Fibroblast of skin of right biceps (primary cell): Measurements from ENCODE around the gene HDAC2.
"Not testable (repeated sequence)": the region's sequence is repeated elsewhere in the genome, so short reads cannot be mapped to it uniquely, and the experiment has no call there.

Source experiments
- DNase-seq: peaks from one replicate; pipeline ENCODE4 v3.0.0-alpha.2; 2013

Gene HDAC2

GRCh38 chr6:113970805-113971676 lies at the start of gene HDAC2:
Gene HDAC2 (minus strand): TSS chr6:113971148. CDS start chr6:113970908, 240 bp downstream.
- DNase-seq, result peak; percentile 88

GRCh38 chr6:114020196-114020595 lies 49.2 kb upstream of the HDAC2 start:
- DNase-seq, result no peak

GRCh38 chr6:114017146-114017545 lies 46.2 kb upstream of the HDAC2 start:
- peak; percentile 56 for DNase-seq

GRCh38 chr6:114014106-114014505 lies 43.2 kb upstream of the HDAC2 start:
- DNase-seq, result not testable (repeated sequence)

- not testable (repeated sequence) for DNase-seq
Measured at GRCh38 chr6:114011486-114011885, 40.5 kb upstream of the HDAC2 start.

GRCh38 chr6:114010540-114010939 lies 39.6 kb upstream of the HDAC2 start:
- no peak for DNase-seq

GRCh38 chr6:114009192-114009591 lies 38.2 kb upstream of the HDAC2 start:
- no peak for DNase-seq

- DNase-seq, result no peak
Measured at GRCh38 chr6:114008331-114008730, 37.4 kb upstream of the HDAC2 start.

- DNase-seq, result peak; percentile 12
Measured at GRCh38 chr6:114007516-114007915, 36.6 kb upstream of the HDAC2 start.

- DNase-seq, result no peak
Measured at GRCh38 chr6:114001354-114001753, 30.4 kb upstream of the HDAC2 start.

GRCh38 chr6:114000069-114000468 lies 29.1 kb upstream of the HDAC2 start:
- DNase-seq, result peak; percentile 67

GRCh38 chr6:113999284-113999683 lies 28.3 kb upstream of the HDAC2 start:
- DNase-seq, result no peak

- DNase-seq, result no peak
Measured at GRCh38 chr6:113998811-113999210, 27.9 kb upstream of the HDAC2 start.

GRCh38 chr6:113997116-113997515 lies 26.2 kb upstream of the HDAC2 start:
- peak; percentile 87 for DNase-seq

- peak; percentile 93 for DNase-seq
Measured at GRCh38 chr6:113995634-113996033, 24.7 kb upstream of the HDAC2 start.

GRCh38 chr6:113994934-113995342 lies 24.0 kb upstream of the HDAC2 start:
- peak; percentile 90 for DNase-seq

- DNase-seq, result peak; percentile 25
Measured at GRCh38 chr6:113989675-113990074, 18.7 kb upstream of the HDAC2 start.

- not testable (repeated sequence) for DNase-seq
Measured at GRCh38 chr6:113982675-113983074, 11.7 kb upstream of the HDAC2 start.

- DNase-seq, result no peak
Measured at GRCh38 chr6:113982055-113982550, 11.2 kb upstream of the HDAC2 start.

GRCh38 chr6:113980937-113981554 lies 10.1 kb upstream of the HDAC2 start:
- DNase-seq, result peak; percentile 9

- no peak for DNase-seq
Measured at GRCh38 chr6:113979937-113980336, 9.0 kb upstream of the HDAC2 start.

GRCh38 chr6:113978084-113978675 lies 7.2 kb upstream of the HDAC2 start:
- no peak for DNase-seq

GRCh38 chr6:113976806-113977205 lies 5.9 kb upstream of the HDAC2 start:
- DNase-seq, result peak; percentile 20

- DNase-seq, result no peak
Measured at GRCh38 chr6:113971741-113972140, 793 bp upstream of the HDAC2 start.
